ENCODE results near the gene ACAN. TPM values are rescaled to one million over a fixed set of nuclear protein-coding genes. Genes with fewer than 3 reads are reported as not detected.

Gene ACAN
- total and polyA plus RNA-seq, 2 of the 8 experiments (the other 6 are each of a cell fraction or from before 2014, with no cell fraction given): 0.71 to 0.73 TPM

GRCh38 chr15:88894348-88894818 is 91.1 kb downstream of the ACAN start (continued):
- TF ChIP-seq MAX (IDR thresholded peaks at IDR 0.05): peak; percentile 91
- no peak for TF ChIP-seq CBX8 (IDR thresholded peaks at IDR 0.05; ENCODE audit: borderline replicate concordance, low read depth, low read length)
- peak; percentile 21 for TF ChIP-seq ASH2L (IDR thresholded peaks at IDR 0.05; ENCODE audit: low read length)
- no peak for TF ChIP-seq MAFK (IDR thresholded peaks at IDR 0.05; ENCODE audit: low read depth, low read length)
- no peak for TF ChIP-seq SP1 (IDR thresholded peaks at IDR 0.05; ENCODE audit: low read depth, low read length)
- TF ChIP-seq TEAD4 (IDR thresholded peaks at IDR 0.05; ENCODE audit: low read depth, low read length): no peak
- no peak for TF ChIP-seq SP4 (IDR thresholded peaks at IDR 0.05; ENCODE audit: low read length)
- no peak for TF ChIP-seq CEBPB (IDR thresholded peaks at IDR 0.05; ENCODE audit: low read depth, low read length)
- TF ChIP-seq SP2 (IDR thresholded peaks at IDR 0.05; ENCODE audit: low read length): no peak
- peak; percentile 55 for TF ChIP-seq E2F6 (IDR thresholded peaks at IDR 0.05)
- no peak for TF ChIP-seq CBX5 (IDR thresholded peaks at IDR 0.05; ENCODE audit: low read depth, low read length)
- TF ChIP-seq KDM5A (IDR thresholded peaks at IDR 0.05; ENCODE audit: low read length): no peak
- peak; percentile 84 for TF ChIP-seq POLR2AphosphoS5 (IDR thresholded peaks at IDR 0.05; ENCODE audit: low read depth, low read length)
- no peak for TF ChIP-seq ATF3 (IDR thresholded peaks at IDR 0.05; ENCODE audit: insufficient read depth, low read depth, low read length)
- TF ChIP-seq RAD21 (IDR thresholded peaks at IDR 0.05 in 1 of 2, conservative IDR thresholded peaks at IDR 0.05 in 1 of 2; ENCODE audit: low read depth in 2 of 2, low read length in 2 of 2): peak; percentile 90 to 92
- TF ChIP-seq EZH2 (IDR thresholded peaks at IDR 0.05; ENCODE audit: low read depth, low read length, severe bottlenecking): no peak
